Loucy (cell line): ENCODE measurements around the gene RBFA.
"Not testable (repeated sequence)": the region's sequence is repeated elsewhere in the genome, so short reads cannot be mapped to it uniquely, and the experiment has no call there.

Source experiments
- EZH2phosphoT487 ChIP-seq: fragments of 200-600 bp; IDR thresholded peaks from 2 replicates; pipeline ENCODE4 v1.6.1; 2018; ENCODE audit warnings: antibody characterized with exemption, mild to moderate bottlenecking, moderate library complexity, borderline replicate concordance
- TF ChIP-seq, protein P1 (sequence below): fragments of 200-600 bp; sonication (generic); conservative IDR thresholded peaks from 2 replicates; pipeline ENCODE4 v1.5.1; 2014; ENCODE audit warnings: mild to moderate bottlenecking, antibody characterized with exemption, low read length

DNA sequence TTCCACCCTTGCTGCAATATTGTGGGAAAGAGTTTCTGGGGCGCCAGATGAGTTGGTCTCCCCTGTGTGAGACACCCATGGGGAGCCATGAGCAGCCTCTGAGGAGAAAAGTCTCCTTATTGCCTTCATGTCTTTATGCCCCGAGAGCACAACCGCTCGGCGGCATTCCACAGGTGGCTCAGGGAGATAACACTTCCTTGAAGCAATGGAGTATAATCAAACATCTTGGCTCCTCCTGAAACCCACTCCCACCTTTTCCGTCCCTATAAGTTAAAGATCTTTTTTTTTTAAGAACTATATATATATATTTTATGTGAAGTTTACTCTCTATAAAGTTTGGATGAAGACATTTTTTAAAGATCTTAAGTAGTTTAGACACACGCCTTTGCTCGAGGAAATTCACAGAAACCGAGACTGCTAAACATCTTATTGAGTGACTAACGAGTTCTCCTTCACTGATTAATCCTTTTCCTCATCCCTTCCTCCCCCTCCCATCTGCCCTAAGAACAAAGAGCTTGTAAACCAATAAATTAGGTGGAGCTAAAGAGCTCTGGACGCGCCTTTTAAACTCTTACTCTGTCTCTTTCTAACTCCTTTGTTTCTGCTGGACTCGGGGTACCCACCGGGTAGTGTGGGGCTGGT, 22.6 kb upstream of the RBFA start:
- TF ChIP-seq, protein P1, sequence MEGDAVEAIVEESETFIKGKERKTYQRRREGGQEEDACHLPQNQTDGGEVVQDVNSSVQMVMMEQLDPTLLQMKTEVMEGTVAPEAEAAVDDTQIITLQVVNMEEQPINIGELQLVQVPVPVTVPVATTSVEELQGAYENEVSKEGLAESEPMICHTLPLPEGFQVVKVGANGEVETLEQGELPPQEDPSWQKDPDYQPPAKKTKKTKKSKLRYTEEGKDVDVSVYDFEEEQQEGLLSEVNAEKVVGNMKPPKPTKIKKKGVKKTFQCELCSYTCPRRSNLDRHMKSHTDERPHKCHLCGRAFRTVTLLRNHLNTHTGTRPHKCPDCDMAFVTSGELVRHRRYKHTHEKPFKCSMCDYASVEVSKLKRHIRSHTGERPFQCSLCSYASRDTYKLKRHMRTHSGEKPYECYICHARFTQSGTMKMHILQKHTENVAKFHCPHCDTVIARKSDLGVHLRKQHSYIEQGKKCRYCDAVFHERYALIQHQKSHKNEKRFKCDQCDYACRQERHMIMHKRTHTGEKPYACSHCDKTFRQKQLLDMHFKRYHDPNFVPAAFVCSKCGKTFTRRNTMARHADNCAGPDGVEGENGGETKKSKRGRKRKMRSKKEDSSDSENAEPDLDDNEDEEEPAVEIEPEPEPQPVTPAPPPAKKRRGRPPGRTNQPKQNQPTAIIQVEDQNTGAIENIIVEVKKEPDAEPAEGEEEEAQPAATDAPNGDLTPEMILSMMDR: not testable (repeated sequence)
- TF ChIP-seq EZH2phosphoT487: not testable (repeated sequence)
